Fibroblast of lung (primary cell): ENCODE results near the gene INHBE. TPM values are rescaled to one million over a fixed set of nuclear protein-coding genes. Genes with fewer than 3 reads are reported as not detected.

Experiments used
- DNase-seq, 2 donors: peaks; one replicate each; pipeline versions ENCODE4 v3.0.0 to v3.0.0-alpha.2; 2010; ENCODE audit warnings: low read depth in 2 of 2
- H2AFZ ChIP-seq: 2 replicates; pipeline ENCODE4 v1.5.1; 2012; ENCODE audit warnings: low read length, control low read depth, inconsistent platforms
- H3K27ac ChIP-seq: 2 replicates; pipeline ENCODE4 v1.5.1; 2011; ENCODE audit warnings: low read length, control low read depth; ENCODE audit not compliant: insufficient read depth
- H3K27me3 ChIP-seq: 2 replicates; pipeline ENCODE4 v1.5.1; 2011; ENCODE audit warnings: mild to moderate bottlenecking, low read length; ENCODE audit not compliant: control insufficient read depth, insufficient read depth
- H3K36me3 ChIP-seq: 2 replicates; pipeline ENCODE4 v1.5.1; 2011; ENCODE audit warnings: low read length; ENCODE audit not compliant: control insufficient read depth, insufficient read depth
- H3K4me1 ChIP-seq: 2 replicates; pipeline ENCODE4 v1.5.1; 2011; ENCODE audit warnings: low read length; ENCODE audit not compliant: control insufficient read depth, insufficient read depth; ENCODE audit errors: extremely low read depth
- H3K4me2 ChIP-seq: 2 replicates; pipeline ENCODE4 v1.5.1; 2011; ENCODE audit warnings: low read length, control low read depth; ENCODE audit not compliant: insufficient read depth; ENCODE audit errors: extremely low read depth
- H3K4me3 ChIP-seq, 4 experiments: fragments of 200-600 bp in 1 of 4; sonication (generic) in 1 of 4; replicated peaks in 1 of 4; 2 replicates each; pipeline ENCODE4 v1.5.1; 2011 to 2016; ENCODE audit warnings: low read length in 4 of 4, low read depth in 3 of 4, mild to moderate bottlenecking in 3 of 4, control low read depth in 2 of 4, inconsistent platforms in 1 of 4, mixed read lengths in 1 of 4; ENCODE audit not compliant: insufficient read depth in 1 of 4; ENCODE audit errors: control extremely low read depth in 1 of 4
- H3K79me2 ChIP-seq: 2 replicates; pipeline ENCODE4 v1.5.1; 2012; ENCODE audit warnings: mild to moderate bottlenecking, low read length, inconsistent platforms; ENCODE audit not compliant: control insufficient read depth, insufficient read depth
- H3K9ac ChIP-seq: 2 replicates; pipeline ENCODE4 v1.5.1; 2011; ENCODE audit warnings: mild to moderate bottlenecking, low read length, control low read depth; ENCODE audit not compliant: insufficient read depth
- H3K9me3 ChIP-seq: 2 replicates; pipeline ENCODE4 v1.5.1; 2012; ENCODE audit warnings: low read depth, low read length; ENCODE audit not compliant: control insufficient read depth, insufficient read depth
- H4K20me1 ChIP-seq: 2 replicates; pipeline ENCODE4 v1.5.1; 2011; ENCODE audit warnings: low read length; ENCODE audit not compliant: control insufficient read depth, insufficient read depth; ENCODE audit errors: extremely low read depth
- CTCF ChIP-seq, 2 donors: IDR thresholded peaks in 1 of 2; conservative IDR thresholded peaks in 1 of 2; 1 replicate in 1 of 2; 2 replicates in 1 of 2; pipeline ENCODE4 v1.5.1; 2011 to 2012; ENCODE audit warnings: low read length in 2 of 2, control low read depth in 1 of 2, inconsistent platforms in 1 of 2, low read depth in 1 of 2, mild to moderate bottlenecking in 1 of 2
- EZH2 ChIP-seq: IDR thresholded peaks from 2 replicates; pipeline ENCODE4 v1.5.1; 2012; ENCODE audit warnings: low read length, control low read depth, mild to moderate bottlenecking; ENCODE audit errors: missing control alignments
- polyA plus RNA-seq, 2 donors: library from polyadenylated mRNA; depleted of rRNA in 1 of 2; stranded (reverse) in 1 of 2; unstranded in 1 of 2; fragments of >200 nt; gene quantifications; 2 replicates each; pipeline ENCODE4 v1.2.1, GENCODE V29; 2011 to 2012; ENCODE audit warnings: missing spikeins in 1 of 2
- total RNA-seq: library from RNA; depleted of rRNA; stranded (reverse); fragments of >200 nt; gene quantifications from 2 replicates; pipeline ENCODE4 v1.2.1, GENCODE V29; 2014

The INHBE gene
- total and polyA plus RNA-seq, 2 donors (not counting 1 experiment from before 2014, with no cell fraction given): 0.67 to 26.4 TPM

GRCh38 chr12:57434517-57435223 is 20.4 kb upstream of the INHBE start, which contains the start of gene INHBC:
INHBC (plus strand) TSS chr12:57434784; CDS start chr12:57434887, 103 bp downstream.
- H2AFZ ChIP-seq: no peak within 1 kb of the TSS
- H3K9ac ChIP-seq: no peak within 1 kb of the TSS
- no peaks in the 10 kb centered on the region for H4K20me1 ChIP-seq
- no peak for TF ChIP-seq CTCF (conservative IDR thresholded peaks at IDR 0.05 in 1 of 2, IDR thresholded peaks at IDR 0.05 in 1 of 2; ENCODE audit: low read depth in 1 of 2, low read length in 2 of 2)
- no peak for TF ChIP-seq EZH2
- no peaks in the 10 kb centered on the region for H3K4me1 ChIP-seq
- H3K4me2 ChIP-seq: no peak within 1 kb of the TSS
- H3K79me2 ChIP-seq: peaks cover 5% of the 10 kb centered on the region
- no peaks in the 10 kb centered on the region for H3K36me3 ChIP-seq
- H3K27me3 ChIP-seq: no peaks in the 10 kb centered on the region
- no peak for DNase-seq
- H3K4me3 ChIP-seq: no peak within 1 kb of the TSS
- H3K27ac ChIP-seq: no peak within 1 kb of the TSS
- no peaks in the 10 kb centered on the region for H3K9me3 ChIP-seq

GRCh38 chr12:57435293-57435692 is 19.8 kb upstream of the INHBE start:
- Histone ChIP-seq H3K4me2 (no peak overlapping the region), H3K9me3 (no peaks in the 10 kb centered on the region), H3K4me3 (no peak overlapping the region), H4K20me1 (no peaks in the 10 kb centered on the region), H3K4me1 (no peaks in the 10 kb centered on the region), H3K36me3 (no peaks in the 10 kb centered on the region), H3K27me3 (no peaks in the 10 kb centered on the region), H2AFZ (no peak overlapping the region), H3K27ac (no peak overlapping the region), H3K9ac (no peak overlapping the region), H3K79me2 (no peaks in the 10 kb centered on the region)
- no peak for DNase-seq
- TF ChIP-seq EZH2: no peak

- TF ChIP-seq CTCF (conservative IDR thresholded peaks at IDR 0.05 in 1 of 2, IDR thresholded peaks at IDR 0.05 in 1 of 2; ENCODE audit: low read depth in 1 of 2, low read length in 2 of 2) (no peak), EZH2 (no peak)
- Histone ChIP-seq H3K9me3 (no peaks in the 10 kb centered on the region), H3K4me2 (no peak overlapping the region), H3K27ac (no peak overlapping the region), H3K36me3 (no peaks in the 10 kb centered on the region), H3K79me2 (no peaks in the 10 kb centered on the region), H3K4me1 (no peaks in the 10 kb centered on the region), H2AFZ (no peak overlapping the region), H4K20me1 (no peaks in the 10 kb centered on the region), H3K4me3 (no peak overlapping the region), H3K9ac (no peak overlapping the region), H3K27me3 (no peaks in the 10 kb centered on the region)
- no peak for DNase-seq
These were observed 16.7 kb upstream of the INHBE start for GRCh38 chr12:57438400-57438799.
